Skeletal muscle tissue (tissue), 4 donors: ENCODE results near the gene EIF2B2. TPM values are rescaled to one million over a fixed set of nuclear protein-coding genes. Genes with fewer than 3 reads are reported as not detected.

ENCODE experiments used
- H3K27ac ChIP-seq: one replicate; pipeline ENCODE4 v1.7.0; 2013; ENCODE audit warnings: mild to moderate bottlenecking, low read depth, low read length, inconsistent platforms
- H3K27me3 ChIP-seq, 3 donors: one replicate each; pipeline ENCODE4 v1.7.0; 2013; ENCODE audit warnings: low read length in 3 of 3; ENCODE audit not compliant: control insufficient read depth in 3 of 3, insufficient read depth in 3 of 3
- H3K36me3 ChIP-seq, 3 donors: one replicate each; pipeline ENCODE4 v1.7.0; 2013; ENCODE audit warnings: low read length in 3 of 3; ENCODE audit not compliant: control insufficient read depth in 3 of 3, insufficient read depth in 3 of 3
- H3K4me1 ChIP-seq, 3 donors: one replicate each; pipeline ENCODE4 v1.7.0; 2013; ENCODE audit warnings: low read length in 3 of 3, mild to moderate bottlenecking in 3 of 3; ENCODE audit not compliant: control insufficient read depth in 3 of 3, insufficient read depth in 3 of 3
- H3K4me3 ChIP-seq, 3 donors: one replicate each; pipeline ENCODE4 v1.7.0; 2013; ENCODE audit warnings: low read length in 3 of 3
- H3K9ac ChIP-seq, 3 donors: one replicate each; pipeline ENCODE4 v1.7.0; 2013; ENCODE audit warnings: low read length in 3 of 3, mild to moderate bottlenecking in 3 of 3, moderate library complexity in 2 of 3, low read depth in 1 of 3
- H3K9me3 ChIP-seq, 3 donors: one replicate each; pipeline ENCODE4 v1.7.0; 2013; ENCODE audit warnings: low read length in 3 of 3; ENCODE audit not compliant: control insufficient read depth in 3 of 3
- total RNA-seq: library from RNA; depleted of rRNA; stranded (reverse); fragments of >200 nt; gene quantifications from one replicate; pipeline ENCODE4 v1.2.3, GENCODE V29; 2014
- donor health status: Osteomylitis.

Gene EIF2B2
- total RNA-seq, 1 donor from 2014 or later = 18.8 TPM

GRCh38 chr14:75047506-75047905, 44.8 kb downstream of the EIF2B2 start:
- Histone ChIP-seq H3K36me3 (peaks cover 0 to 2% (median under 1%) of the 10 kb centered on the region in 3 donors), H3K27ac (no peak overlapping the region), H3K27me3 (no peaks in the 10 kb centered on the region), H3K4me1 (peaks cover 7 to 19% (median 15%) of the 10 kb centered on the region in 3 donors), H3K9me3 (no peaks in the 10 kb centered on the region), H3K4me3 (no peak overlapping the region), H3K9ac (no peak overlapping the region)

- Histone ChIP-seq H3K9me3 (no peaks in the 10 kb centered on the region), H3K4me3 (no peak overlapping the region), H3K4me1 (peaks cover 7 to 19% (median 15%) of the 10 kb centered on the region in 3 donors), H3K27ac (no peak overlapping the region), H3K36me3 (peaks cover 0 to 2% (median 0%) of the 10 kb centered on the region in 3 donors), H3K9ac (no peak overlapping the region), H3K27me3 (no peaks in the 10 kb centered on the region)
Measured at GRCh38 chr14:75048101-75048500, 45.4 kb downstream of the EIF2B2 start.

- Histone ChIP-seq H3K9me3 (no peaks in the 10 kb centered on the region), H3K4me1 (peaks cover 7 to 19% (median 15%) of the 10 kb centered on the region in 3 donors), H3K27ac (peak overlapping the region; percentile 71), H3K36me3 (no peaks in the 10 kb centered on the region), H3K4me3 (no peak overlapping the region), H3K9ac (no peak overlapping the region), H3K27me3 (no peaks in the 10 kb centered on the region)
Measured at GRCh38 chr14:75049136-75049535, 46.4 kb downstream of the EIF2B2 start.

DNA sequence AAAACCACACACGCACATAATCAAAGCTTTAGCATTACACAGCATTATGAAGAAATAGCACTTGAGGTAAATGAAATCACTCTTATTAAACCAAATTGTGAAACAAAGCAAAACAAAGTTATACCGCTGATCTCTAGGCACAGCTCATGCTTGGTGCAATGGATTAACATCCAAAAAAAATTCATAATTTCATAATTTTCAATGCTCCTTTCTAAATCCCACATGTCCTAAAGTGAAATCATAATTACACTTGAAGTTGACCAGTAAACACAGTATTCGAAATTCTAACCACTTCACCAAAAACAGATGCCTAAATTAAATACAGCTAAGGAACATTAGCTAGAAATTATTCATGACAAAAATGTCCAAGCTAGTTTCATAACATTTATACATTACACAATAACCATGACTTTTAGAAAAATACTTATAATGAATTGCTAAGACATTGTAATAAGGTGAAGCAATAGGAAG, 47.0 kb downstream of the EIF2B2 start:
- Histone ChIP-seq H3K9me3 (no peaks in the 10 kb centered on the region), H3K27ac (peak overlapping the region; percentile 71), H3K9ac (no peak overlapping the region), H3K4me1 (peaks cover 4 to 16% (median 15%) of the 10 kb centered on the region in 3 donors), H3K36me3 (no peaks in the 10 kb centered on the region), H3K27me3 (no peaks in the 10 kb centered on the region), H3K4me3 (no peak overlapping the region)

DNA sequence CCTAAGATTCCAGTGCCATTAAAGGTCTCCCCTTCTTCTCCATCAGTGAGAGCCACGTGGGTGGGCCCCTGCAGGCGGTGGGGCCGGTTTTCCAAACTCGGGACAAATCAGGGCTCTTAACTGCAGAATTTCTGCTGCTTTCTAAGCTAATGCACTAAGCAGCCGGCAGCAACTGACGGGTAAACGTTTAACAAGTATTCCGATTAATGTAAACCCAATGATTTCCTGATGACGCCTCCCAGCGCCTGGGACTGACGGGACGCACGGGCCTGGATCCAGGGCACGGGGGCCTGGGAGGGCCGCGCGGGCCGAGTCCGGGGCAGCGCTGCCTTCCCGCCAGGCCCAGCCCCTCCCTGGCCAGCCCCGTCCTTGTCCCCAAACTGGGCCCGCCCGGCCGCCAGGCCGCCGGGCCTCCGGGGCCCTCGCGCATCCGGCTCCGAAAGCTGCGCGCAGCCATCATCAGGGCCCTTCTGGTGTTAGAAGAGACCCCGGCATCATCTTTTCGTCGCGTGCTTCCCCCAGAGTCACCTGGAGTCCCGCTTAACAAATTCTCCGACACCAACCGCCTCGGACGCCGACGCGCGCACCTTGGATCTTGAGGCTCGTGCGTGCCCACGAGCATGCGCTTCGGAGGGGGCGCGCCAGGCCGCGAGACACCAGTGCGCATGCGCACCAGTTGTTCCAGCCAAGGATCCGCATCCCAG, 48.3 kb downstream of the EIF2B2 start, which contains the start of gene MLH3:
TSS of gene MLH3 (minus strand) at position 616 of the 704 bp plus-strand sequence. CDS start 1,812 bp downstream, outside the sequence.
- Histone ChIP-seq H3K4me3 (peak within 1 kb of the TSS; percentile 74 to 78 (median 75)), H3K4me1 (peaks cover 4 to 15% (median 11%) of the 10 kb centered on the region in 3 donors), H3K9ac (peak within 1 kb of the TSS; percentile 71 to 83 (median 81)), H3K27ac (peak within 1 kb of the TSS; percentile 78), H3K36me3 (no peaks in the 10 kb centered on the region), H3K27me3 (no peaks in the 10 kb centered on the region), H3K9me3 (no peaks in the 10 kb centered on the region)

- H3K27ac ChIP-seq = peak overlapping the region; percentile 78
- H3K9ac ChIP-seq = peak overlapping the region; percentile 71 to 83 (median 81)
- no peaks in the 10 kb centered on the region for H3K27me3 ChIP-seq
Measured at GRCh38 chr14:75051556-75051899, 48.8 kb downstream of the EIF2B2 start.

DNA sequence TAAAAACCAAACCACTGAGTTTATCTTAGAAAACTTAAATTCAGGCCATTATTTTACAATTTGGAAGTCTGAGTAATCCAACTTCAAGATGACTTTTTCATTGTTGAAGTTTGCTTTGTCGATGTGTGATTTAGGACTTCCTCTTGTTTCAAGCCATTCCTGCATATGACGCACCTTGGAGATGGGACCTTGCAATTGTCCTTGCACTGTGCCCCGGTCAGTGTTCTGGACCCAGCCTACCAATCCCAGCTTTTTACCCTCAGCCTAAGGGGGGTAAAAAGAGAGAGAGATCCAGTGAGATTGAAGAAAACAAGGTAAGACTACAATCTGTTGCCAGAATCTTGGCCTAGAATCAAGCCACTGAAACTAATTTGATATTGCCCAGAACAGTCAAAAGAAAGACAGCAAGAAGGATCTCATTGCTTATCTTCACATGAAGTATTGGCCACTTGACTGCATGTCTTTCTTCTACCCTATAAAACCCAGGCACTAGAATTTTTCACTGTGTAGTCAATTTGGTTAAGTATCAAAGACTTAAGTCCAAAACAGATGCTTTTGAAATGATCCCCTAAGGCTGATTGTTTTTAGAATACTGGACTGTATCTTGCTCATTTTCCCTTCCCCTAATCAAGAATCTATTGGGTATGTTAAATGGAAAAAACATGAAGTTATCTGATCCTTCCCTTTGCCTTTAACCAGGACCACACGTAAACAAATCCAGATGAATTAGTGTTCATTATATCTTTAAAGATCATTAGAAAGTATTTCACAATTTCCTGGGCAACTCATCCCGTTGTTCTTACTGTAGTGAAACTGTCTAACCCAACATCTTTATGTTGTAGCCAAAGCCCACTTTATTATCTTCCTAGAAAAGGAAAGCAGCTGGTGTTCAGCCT, 50.9 kb downstream of the EIF2B2 start:
- no peaks in the 10 kb centered on the region for H3K9me3 ChIP-seq
- no peak overlapping the region for H3K27ac ChIP-seq
- no peak overlapping the region for H3K4me3 ChIP-seq
- peaks cover 4 to 15% (median 11%) of the 10 kb centered on the region in 3 donors for H3K4me1 ChIP-seq
- no peaks in the 10 kb centered on the region for H3K36me3 ChIP-seq
- no peaks in the 10 kb centered on the region for H3K27me3 ChIP-seq
- no peak overlapping the region for H3K9ac ChIP-seq

More at GRCh38 chr14:75051556-75051899, 48.8 kb downstream of the EIF2B2 start:
- peaks cover 4 to 15% (median 11%) of the 10 kb centered on the region in 3 donors for H3K4me1 ChIP-seq
- no peaks in the 10 kb centered on the region for H3K9me3 ChIP-seq
- no peaks in the 10 kb centered on the region for H3K36me3 ChIP-seq
- H3K4me3 ChIP-seq = peak overlapping the region; percentile 74 to 78 (median 75)

GRCh38 chr14:75054421-75054820, 51.7 kb downstream of the EIF2B2 start:
- Histone ChIP-seq H3K4me1 (peaks cover 4 to 12% (median 10%) of the 10 kb centered on the region in 3 donors), H3K9me3 (no peaks in the 10 kb centered on the region), H3K36me3 (no peaks in the 10 kb centered on the region), H3K27me3 (no peaks in the 10 kb centered on the region), H3K27ac (no peak overlapping the region), H3K9ac (no peak overlapping the region), H3K4me3 (no peak overlapping the region)

GRCh38 chr14:75059642-75060041, 56.9 kb downstream of the EIF2B2 start:
- H3K4me3 ChIP-seq = no peak overlapping the region
- no peak overlapping the region for H3K9ac ChIP-seq

More at GRCh38 chr14:75059642-75060041, 56.9 kb downstream of the EIF2B2 start:
- Histone ChIP-seq H3K36me3 (no peaks in the 10 kb centered on the region), H3K4me1 (peaks cover 10 to 13% (median 12%) of the 10 kb centered on the region in 3 donors), H3K27ac (no peak overlapping the region), H3K9me3 (no peaks in the 10 kb centered on the region), H3K27me3 (no peaks in the 10 kb centered on the region)
